Mucosa of gallbladder (tissue), 1 donor: ENCODE data around the gene STAT6. TPM values are rescaled to one million over a fixed set of nuclear protein-coding genes. Genes with fewer than 3 reads are reported as not detected.

Source experiments
- DNase-seq: peaks from one replicate; pipeline ENCODE4 v3.0.0-alpha.2; 2020; ENCODE audit warnings: low spot score
- total RNA-seq: library from RNA; stranded (reverse); gene quantifications from one replicate; pipeline ENCODE4 v1.2.1, GENCODE V29; 2021
- donor health status: DM: no; HTN: no; CAD: no.

The STAT6 gene
- total RNA-seq, 1 donor from 2014 or later: 287 TPM

GRCh38 chr12:57145460-57146059, 34.4 kb upstream of the STAT6 start:
- DNase-seq: no peak

- DNase-seq: no peak
Observed at GRCh38 chr12:57143454-57143853, 32.3 kb upstream of the STAT6 start.

GRCh38 chr12:57142727-57143126, 31.6 kb upstream of the STAT6 start:
- DNase-seq: no peak

GRCh38 chr12:57142121-57142520, 31.0 kb upstream of the STAT6 start:
- no peak for DNase-seq

GRCh38 chr12:57141249-57141648, 30.1 kb upstream of the STAT6 start:
- DNase-seq: no peak

GRCh38 chr12:57139796-57140649, 28.9 kb upstream of the STAT6 start:
- no peak for DNase-seq

- peak; percentile 31 for DNase-seq
Observed at GRCh38 chr12:57138526-57139272, 27.5 kb upstream of the STAT6 start.

- DNase-seq: no peak
Observed at GRCh38 chr12:57135527-57136326, 24.6 kb upstream of the STAT6 start.

- DNase-seq: no peak
Observed at GRCh38 chr12:57134949-57135348, 23.8 kb upstream of the STAT6 start.

GRCh38 chr12:57133916-57134315, 22.8 kb upstream of the STAT6 start:
- no peak for DNase-seq

GRCh38 chr12:57133013-57133569, 21.9 kb upstream of the STAT6 start:
- DNase-seq: no peak

GRCh38 chr12:57131896-57132744, 21.0 kb upstream of the STAT6 start:
- DNase-seq: no peak

GRCh38 chr12:57130941-57131340, 19.8 kb upstream of the STAT6 start:
- no peak for DNase-seq

- no peak for DNase-seq
Observed at GRCh38 chr12:57129889-57130288, 18.7 kb upstream of the STAT6 start.

GRCh38 chr12:57129321-57129842, 18.2 kb upstream of the STAT6 start:
- no peak for DNase-seq

GRCh38 chr12:57128519-57129247, 17.5 kb upstream of the STAT6 start:
- no peak for DNase-seq

- peak; percentile 85 for DNase-seq
Observed at GRCh38 chr12:57127726-57128518, 16.8 kb upstream of the STAT6 start, which contains the start of gene LRP1. Gene LRP1 (plus strand): TSS chr12:57128483. CDS start chr12:57128965, 482 bp downstream.

- peak; percentile 78 for DNase-seq
Observed at GRCh38 chr12:57127101-57127725, 16.1 kb upstream of the STAT6 start.
